Measurements from ENCODE around the gene ALPP.
"Not testable (repeated sequence)": the region's sequence is repeated elsewhere in the genome, so short reads cannot be mapped to it uniquely, and the experiment has no call there.

Gene ALPP

GRCh38 chr2:232402518-232402917 is 24.0 kb downstream of the ALPP start:
- TF ChIP-seq, protein P1, sequence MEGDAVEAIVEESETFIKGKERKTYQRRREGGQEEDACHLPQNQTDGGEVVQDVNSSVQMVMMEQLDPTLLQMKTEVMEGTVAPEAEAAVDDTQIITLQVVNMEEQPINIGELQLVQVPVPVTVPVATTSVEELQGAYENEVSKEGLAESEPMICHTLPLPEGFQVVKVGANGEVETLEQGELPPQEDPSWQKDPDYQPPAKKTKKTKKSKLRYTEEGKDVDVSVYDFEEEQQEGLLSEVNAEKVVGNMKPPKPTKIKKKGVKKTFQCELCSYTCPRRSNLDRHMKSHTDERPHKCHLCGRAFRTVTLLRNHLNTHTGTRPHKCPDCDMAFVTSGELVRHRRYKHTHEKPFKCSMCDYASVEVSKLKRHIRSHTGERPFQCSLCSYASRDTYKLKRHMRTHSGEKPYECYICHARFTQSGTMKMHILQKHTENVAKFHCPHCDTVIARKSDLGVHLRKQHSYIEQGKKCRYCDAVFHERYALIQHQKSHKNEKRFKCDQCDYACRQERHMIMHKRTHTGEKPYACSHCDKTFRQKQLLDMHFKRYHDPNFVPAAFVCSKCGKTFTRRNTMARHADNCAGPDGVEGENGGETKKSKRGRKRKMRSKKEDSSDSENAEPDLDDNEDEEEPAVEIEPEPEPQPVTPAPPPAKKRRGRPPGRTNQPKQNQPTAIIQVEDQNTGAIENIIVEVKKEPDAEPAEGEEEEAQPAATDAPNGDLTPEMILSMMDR (IDR thresholded peaks at IDR 0.05; ENCODE audit: low read depth, low read length) = no peak

DNA sequence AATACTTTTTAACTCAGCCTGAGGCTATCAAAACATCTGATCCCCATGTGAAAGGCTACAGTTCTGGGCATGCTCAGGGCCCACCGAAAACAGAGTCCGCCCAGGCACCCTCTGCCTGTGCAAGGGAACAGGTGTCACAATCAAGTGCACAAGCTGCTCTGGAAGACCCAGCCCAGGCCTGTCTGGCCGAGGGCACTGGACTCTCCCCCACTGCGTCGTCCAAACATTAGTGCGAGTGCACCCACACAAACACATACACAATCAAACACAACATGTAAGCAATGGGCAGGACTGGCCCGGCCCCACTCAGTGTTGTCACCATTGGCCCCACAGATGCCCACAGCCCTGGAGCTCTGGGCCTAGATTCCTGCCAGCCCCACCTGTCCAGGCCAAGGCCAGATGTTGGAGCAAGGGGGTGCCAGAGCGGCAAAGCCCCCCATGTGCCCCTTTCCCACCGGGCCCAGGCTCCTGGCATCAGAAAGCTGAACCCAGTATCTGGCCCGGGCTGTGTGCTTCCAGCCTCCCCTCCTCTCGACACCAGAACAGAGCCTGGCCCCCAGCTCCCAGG is 27.5 kb downstream of the ALPP start:
- no peak for DNase-seq (ENCODE audit: extremely low read depth, low read depth)
- TF ChIP-seq, protein P1 (IDR thresholded peaks at IDR 0.05; ENCODE audit: low read depth, low read length) = no peak

More at GRCh38 chr2:232402518-232402917, 24.0 kb downstream of the ALPP start:
- no peak for DNase-seq (ENCODE audit: extremely low read depth, low read depth)

DNA sequence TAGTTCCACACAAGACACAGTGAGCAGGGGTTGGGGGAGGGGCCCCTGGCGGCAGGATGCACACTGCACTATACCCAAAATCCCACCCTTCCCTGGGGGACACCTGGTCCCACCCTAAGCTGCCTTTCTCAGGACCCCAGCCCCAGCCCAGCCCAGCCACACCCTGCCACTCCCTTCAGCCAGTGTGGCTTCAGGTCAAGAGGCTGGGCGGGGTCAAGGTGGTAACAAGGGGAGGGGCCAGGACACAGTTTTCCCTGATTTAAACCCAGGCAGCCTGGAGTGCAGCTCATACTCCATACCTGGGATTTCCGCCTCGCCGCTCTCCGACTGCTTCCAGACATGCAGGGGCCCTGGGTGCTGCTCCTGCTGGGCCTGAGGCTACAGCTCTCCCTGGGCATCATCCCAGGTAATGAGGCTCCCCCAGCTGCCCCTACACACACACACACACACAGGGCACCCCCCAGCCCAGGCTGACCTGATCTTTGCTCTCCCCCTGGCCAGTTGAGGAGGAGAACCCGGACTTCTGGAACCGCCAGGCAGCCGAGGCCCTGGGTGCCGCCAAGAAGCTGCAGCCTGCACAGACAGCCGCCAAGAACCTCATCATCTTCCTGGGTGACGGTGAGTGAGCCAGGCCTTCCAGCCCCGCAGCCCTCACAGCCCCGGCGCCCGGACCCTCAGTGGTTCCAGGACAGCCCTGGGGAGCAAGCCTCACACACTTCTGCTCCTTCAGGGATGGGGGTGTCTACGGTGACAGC is 28.2 kb downstream of the ALPP start, which contains the start of gene ALPG:
Gene ALPG (plus strand): TSS at position 289 of the 755 bp plus-strand sequence. CDS start 51 bp downstream, at position 340.
- DNase-seq (ENCODE audit: extremely low read depth, low read depth) = no peak
- TF ChIP-seq, protein P1 (IDR thresholded peaks at IDR 0.05; ENCODE audit: low read depth, low read length) = no peak

- not testable (repeated sequence) for DNase-seq (ENCODE audit: extremely low read depth, low read depth)
Observed at GRCh38 chr2:232407428-232408150, 29.0 kb downstream of the ALPP start.

DNA sequence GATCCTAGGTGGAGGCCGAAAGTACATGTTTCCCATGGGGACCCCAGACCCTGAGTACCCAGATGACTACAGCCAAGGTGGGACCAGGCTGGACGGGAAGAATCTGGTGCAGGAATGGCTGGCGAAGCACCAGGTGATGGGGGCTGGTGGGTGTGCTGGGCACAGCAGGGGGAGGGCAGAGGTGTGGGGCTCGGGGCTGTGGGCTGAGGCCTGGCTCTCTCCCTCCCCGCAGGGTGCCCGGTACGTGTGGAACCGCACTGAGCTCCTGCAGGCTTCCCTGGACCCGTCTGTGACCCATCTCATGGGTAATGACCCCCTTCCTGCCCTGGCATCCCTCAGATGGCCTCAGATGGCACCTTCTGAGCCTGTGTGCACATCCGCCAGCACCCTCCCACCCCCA is 29.7 kb downstream of the ALPP start:
- DNase-seq (ENCODE audit: extremely low read depth, low read depth) = not testable (repeated sequence)

GRCh38 chr2:232409617-232410016 is 31.1 kb downstream of the ALPP start:
- not testable (repeated sequence) for DNase-seq (ENCODE audit: extremely low read depth, low read depth)

- DNase-seq (ENCODE audit: extremely low read depth, low read depth) = no peak
- TF ChIP-seq, protein P1 (IDR thresholded peaks at IDR 0.05; ENCODE audit: low read depth, low read length) = no peak
Observed at GRCh38 chr2:232410238-232410900, 31.8 kb downstream of the ALPP start.

- no peak for DNase-seq (ENCODE audit: extremely low read depth, low read depth)
- TF ChIP-seq, protein P1 (IDR thresholded peaks at IDR 0.05; ENCODE audit: low read depth, low read length) = no peak
Observed at GRCh38 chr2:232411901-232412629, 33.5 kb downstream of the ALPP start.

All from AG09319 (cell line).